Uterus (tissue), 2 donors: ENCODE measurements around the gene C8A.

Source experiments
- CTCF ChIP-seq, 4 experiments: fragments of 200-600 bp in 2 of 4; fragments of 450-650 bp in 2 of 4; sonication (generic) in 2 of 4; IDR thresholded peaks; one replicate each; pipeline ENCODE4 v1.5.1; 2016 to 2019; ENCODE audit warnings: antibody characterized with exemption in 4 of 4, mild to moderate bottlenecking in 2 of 4, moderate library complexity in 1 of 4
- POLR2A ChIP-seq, 2 donors: fragments of 450-650 bp; IDR thresholded peaks; one replicate each; pipeline ENCODE4 v1.6.1; 2016; ENCODE audit warnings: antibody characterized with exemption in 2 of 2, mild to moderate bottlenecking in 1 of 2, moderate library complexity in 1 of 2

DNA sequence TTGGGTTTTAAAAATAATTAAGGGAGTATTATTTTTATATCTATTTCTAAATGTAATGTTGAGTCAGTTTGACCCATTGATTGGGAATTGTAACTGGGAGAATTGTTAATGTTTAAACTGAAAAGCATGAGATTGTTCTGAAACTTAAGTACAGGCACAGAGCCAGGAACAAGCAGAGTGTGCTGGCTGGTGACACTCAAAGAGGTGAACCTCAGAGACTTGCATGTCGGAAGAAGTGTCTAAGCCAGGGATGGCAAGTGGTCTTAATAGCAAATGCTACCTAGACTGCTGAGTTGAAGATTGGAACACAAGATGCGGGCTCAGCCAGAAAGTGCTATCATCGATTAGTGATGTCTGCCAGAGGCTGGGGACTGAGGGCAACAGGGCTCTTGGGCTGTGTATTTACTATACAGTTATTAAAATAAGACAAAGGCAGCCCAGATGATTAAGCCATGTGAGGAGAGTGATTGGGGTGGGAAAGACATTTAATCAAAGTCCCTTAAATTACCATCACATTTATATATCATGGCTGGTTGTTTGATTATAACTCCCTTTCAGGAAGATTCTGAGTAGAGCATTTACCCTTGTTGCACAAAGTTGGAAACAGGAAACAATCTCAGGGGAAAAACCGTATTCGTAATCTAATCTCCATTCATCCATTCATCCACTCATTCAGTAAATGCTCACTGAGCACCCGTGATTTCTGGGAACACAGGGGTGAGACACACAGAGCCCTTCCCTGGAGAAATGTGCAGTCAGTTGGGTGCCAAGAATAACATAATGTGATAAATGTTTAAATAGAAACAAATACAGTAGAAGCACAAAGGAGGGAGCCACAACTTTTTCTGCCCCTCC, 42.8 kb downstream of the C8A start:
- TF ChIP-seq CTCF (IDR thresholded peaks at IDR 0.05) (no peak), POLR2A (IDR thresholded peaks at IDR 0.05) (no peak)
